NCI-H2029 (cell line): ENCODE measurements around the gene EPB41L4B.
"Not testable (repeated sequence)": the region's sequence is repeated elsewhere in the genome, so short reads cannot be mapped to it uniquely, and the experiment has no call there.

Source experiments
- DNase-seq: peaks from one replicate; lab custom pipeline; 2025; lab: John Stamatoyannopoulos, UW

EPB41L4B gene

DNA sequence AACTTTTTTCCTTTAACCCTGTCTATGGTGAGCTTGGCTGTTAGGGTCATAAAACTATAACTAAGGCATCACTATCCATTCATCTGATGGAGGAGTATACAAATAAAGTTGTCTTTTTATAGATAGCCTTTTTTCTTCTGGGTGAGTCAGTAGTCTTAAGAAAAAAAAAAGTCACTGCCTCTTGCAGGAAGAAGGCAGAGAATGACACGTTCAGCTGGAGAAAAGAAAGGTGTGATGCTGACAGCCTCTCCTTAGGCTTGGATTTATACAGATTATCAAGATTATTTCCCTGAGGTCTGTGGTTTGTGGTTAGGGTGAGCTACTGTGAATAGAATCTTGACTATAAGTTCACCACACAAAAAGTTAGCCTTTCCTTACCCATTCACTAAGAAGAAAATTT lies 23.0 kb downstream of the EPB41L4B start:
- DNase-seq = no peak

DNA sequence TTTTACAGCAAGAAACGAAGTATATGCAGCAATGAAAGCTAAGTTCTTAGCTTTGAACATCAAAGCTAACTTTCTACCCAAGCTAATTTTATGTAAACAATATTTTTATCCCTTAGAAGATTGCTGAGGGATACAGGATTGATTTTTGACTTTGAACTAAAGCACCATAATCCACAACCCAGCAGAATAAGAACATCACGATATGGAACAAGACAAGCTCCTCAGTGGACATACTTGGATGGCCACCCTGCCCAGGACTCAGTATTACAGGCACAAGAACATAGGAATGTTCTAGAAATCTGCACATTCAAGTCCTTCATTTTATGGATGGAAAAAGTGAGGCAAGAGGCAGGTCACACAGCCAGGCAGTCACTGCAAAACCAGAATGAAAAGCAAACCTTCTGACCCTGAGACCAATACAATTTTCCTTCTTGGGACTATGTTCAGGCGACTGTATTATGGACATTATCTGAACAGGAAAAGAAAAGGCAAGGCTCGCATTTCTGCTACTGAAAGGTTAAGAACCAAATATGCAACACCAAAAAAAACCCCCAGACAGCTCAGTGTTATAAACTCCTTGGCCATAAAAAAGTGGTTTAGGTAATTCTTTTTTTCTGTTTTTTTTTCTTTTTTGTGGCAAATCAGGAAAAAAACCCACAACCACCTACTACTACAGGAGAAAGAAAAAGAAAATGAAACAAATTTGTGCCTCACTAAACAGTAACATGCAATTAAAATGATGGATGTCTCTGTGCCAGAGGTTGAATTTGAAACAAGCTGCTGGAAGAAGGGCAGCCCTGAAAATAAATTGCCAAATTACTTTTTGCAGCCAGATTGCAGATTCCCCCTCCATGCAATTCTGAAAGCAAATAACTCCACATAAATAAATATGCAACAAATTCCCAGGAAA lies 25.4 kb downstream of the EPB41L4B start:
- no peak for DNase-seq

DNA sequence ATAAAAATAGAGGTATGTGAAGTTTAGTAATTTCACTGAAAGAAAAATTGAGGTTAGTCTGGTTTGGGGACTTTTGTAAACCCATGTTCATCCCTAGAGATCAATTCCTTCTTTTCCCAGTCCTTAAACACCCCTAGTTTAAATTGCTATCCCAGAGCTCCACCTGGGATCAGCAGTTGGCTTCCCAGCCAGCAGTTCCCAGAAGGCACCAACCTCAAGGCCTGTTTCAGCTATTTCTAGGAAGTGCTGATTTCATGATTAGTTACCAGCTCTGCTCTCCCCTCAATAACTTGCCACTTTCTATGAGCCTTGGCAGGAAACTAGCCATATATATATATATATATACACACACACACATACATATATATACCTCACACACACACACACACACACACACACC lies 30.5 kb downstream of the EPB41L4B start:
- DNase-seq = no peak

DNA sequence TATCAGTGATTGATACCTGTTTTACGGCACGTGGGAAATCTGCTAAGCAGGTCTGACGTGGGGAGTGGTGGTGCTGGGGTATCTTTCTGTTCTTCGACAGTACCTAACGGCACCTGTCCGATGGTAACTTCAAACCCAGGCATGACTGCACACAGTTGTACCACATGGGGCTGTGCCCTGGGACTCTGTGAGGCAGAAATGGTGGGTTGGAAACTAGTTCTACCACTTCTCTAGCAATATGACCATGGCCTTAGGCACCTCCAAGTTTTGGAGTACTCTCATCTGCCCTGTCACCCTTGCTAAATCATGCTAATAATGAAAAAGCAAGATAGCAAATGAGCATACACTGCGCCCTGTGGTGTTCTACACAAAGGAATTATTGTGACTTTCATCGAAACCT lies 30.9 kb downstream of the EPB41L4B start:
- no peak for DNase-seq

DNA sequence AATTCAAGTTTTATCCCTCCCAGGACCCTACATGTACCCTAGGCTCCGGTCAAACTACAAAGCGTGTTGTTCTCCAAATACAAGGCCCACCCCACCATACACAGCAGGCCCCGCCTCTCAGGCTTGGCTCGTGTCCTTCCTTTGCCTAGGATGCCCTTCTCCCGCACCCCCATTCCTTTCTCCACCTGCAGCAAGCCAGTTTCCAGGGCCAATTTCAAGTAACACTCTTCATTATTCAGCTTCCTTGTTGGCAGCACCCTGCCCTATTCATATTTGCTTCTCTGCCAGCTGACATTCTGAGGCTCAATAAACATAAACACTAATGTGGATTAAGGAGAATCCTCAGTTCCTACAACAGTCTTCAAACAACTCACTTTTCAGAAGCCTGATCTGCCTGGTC lies 31.7 kb downstream of the EPB41L4B start:
- DNase-seq = peak; percentile 57

DNA sequence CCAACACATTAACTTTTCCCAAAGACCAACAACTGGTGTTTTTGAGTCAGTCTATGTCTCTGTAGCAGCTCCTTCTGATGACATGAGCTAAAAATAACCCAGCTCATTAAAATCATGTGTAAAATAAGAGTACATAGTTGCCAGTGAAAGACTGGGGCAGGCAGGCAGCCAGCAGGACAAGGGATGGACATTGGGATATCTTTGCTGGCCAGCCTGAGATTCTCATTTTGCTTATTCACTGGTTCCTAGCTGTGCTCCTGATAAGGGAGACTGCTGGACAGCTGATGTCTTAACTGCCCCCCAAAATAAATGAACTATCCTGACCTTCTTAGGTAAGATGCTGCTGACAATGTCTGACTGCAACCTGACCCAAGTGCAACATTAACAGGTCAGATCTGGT lies 33.9 kb downstream of the EPB41L4B start:
- peak; percentile 26 for DNase-seq

DNA sequence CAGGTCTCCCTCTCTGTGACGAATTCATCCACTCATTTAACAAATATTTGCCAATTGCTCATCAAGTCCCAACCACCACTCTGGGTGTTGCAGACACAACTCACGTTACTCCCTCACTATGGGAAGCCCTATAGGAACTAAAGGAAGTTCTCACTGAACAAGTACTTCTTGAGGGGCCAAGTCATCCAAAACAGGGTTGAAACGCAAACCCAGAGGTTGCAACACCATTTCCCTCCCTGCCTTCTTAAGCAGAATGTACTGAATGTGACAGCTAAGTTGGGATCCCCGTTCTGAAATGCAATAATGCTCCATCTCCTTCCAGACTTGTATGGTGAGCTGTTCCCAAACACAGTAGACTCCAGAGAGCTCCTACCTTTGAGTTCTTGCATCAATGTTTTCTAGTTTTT lies 34.3 kb downstream of the EPB41L4B start:
- DNase-seq = peak; percentile 84

DNA sequence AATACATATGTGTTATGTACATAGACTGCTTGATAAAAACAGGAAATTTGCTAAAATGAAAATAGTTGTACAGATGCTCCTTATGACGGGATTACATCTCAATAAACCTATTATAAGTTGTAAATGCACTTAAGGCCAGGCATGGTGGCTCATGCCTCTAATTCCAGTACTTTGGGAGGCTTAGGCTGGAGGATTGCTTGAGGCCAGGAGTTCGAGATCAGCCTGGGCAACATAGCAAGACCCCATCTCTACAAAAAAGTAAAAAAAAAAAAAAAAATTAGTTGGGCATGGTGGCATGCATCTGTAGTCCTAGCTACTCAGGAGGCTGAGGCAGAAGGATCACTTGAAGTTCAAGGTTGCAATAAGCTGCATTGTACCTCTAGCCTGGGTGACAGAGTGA lies 37.2 kb downstream of the EPB41L4B start:
- DNase-seq = not testable (repeated sequence)

DNA sequence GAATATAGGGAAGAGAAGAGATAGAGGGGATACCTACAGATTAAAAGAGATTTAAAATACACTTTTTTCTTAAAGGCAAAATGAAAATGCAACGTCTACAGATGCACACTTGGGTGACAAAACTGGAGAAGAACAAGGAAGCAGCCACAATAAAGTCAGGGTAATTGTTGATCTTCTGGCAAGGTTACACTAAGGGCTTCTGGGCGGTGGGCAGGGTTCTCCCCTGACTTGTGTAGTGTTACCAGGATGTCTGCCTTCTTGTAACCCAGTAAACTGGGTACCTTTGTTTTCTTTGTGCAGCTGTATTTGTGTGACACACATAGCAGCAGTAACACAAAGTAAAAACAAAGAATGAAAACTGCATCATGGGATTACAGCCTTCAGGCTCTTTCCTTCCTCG lies 37.8 kb downstream of the EPB41L4B start:
- no peak for DNase-seq

DNA sequence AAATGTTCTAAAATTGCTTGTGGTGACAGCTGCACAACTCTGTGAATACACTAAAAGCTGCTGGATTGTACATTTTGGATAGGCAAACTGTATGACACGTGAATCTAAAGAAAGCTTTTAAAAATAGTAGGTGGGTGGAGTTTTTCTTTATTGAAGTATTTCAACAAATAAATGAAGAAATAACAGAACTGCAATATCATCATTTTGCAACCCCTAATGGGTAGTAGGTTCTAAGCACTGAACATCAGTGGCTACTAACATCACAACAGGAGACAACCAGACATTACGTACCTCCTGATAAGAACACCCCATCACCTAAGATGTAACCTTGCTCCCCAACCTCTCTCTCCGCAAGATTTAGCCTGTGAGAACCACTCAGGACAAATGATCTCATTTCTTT lies 38.6 kb downstream of the EPB41L4B start:
- no peak for DNase-seq

DNA sequence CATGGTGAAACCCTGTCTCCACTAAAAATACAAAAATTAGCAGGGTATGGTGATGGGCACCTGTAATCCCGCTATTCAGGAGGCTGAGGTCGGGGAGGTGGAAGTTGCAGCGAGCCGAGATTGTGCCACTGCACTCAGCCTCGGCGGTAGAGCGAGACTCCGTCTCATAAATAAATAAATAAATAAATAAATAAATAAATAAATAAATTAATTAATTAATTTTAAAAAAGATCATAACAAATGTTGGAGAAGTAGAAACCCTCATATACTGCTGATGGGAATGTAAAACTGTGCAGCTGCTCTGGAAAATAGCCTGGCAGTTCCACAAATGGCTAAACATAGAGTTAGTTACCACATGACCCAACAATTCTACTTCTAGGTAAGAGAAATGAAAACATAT lies 39.3 kb downstream of the EPB41L4B start:
- DNase-seq = no peak

DNA sequence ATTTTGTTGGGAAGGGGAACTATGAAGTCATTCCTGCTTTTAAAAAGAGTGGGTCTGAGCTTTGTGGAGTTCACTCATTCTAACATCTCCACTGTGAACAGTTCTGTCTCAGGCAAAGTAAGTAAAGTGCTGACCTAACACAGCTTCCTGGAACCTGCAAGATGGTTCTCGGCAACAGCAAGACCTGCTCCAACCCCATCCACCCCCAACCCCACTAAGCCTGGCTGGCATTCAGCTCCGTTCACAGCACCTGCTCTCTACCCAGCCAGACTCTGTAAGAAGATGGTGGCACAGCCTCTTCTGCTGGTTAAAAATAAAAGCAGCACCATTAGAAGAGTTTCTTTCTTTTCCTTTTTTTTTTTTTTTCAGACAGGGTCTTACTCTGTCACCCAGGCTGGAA lies 42.0 kb downstream of the EPB41L4B start:
- DNase-seq = peak; percentile 19

DNA sequence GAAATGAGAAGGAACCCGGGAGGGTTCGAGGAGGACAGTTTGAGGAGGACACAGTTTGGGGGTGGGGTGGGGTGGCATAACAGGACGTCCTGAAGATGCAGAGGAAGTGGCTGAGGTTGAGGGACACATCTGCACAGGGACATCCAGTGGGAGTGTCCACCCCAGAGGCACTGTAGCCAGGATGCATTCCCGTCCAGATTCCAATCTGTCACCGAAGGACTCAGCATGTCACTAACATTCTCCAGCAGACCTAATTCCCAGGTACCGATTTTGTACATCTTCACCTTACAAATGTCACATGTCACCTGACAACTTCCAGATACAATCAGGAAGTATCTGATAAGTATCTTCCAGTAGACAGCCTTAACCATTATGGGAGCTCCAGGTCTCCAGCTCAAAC lies 42.6 kb downstream of the EPB41L4B start:
- DNase-seq = no peak

DNA sequence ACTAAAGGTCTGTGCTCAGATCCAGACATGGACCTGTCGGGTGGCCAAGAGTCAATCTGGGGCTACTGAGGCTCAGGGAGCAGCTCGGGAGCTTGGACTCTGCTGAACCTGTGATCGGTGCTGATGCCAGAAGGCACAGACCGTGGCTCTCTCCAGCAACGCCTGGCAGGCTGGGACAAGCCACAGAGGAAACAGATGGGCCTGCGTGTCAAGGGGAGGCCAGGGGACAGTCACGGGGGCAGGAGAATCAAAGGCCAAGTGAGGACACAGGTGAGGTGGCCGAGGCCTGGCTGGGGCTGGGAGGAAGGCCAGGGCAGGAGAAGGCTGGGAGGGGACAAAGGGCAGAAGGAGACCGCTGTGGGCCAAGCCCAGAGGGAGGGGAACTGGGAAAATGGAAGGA lies 43.4 kb downstream of the EPB41L4B start:
- DNase-seq = no peak

DNA sequence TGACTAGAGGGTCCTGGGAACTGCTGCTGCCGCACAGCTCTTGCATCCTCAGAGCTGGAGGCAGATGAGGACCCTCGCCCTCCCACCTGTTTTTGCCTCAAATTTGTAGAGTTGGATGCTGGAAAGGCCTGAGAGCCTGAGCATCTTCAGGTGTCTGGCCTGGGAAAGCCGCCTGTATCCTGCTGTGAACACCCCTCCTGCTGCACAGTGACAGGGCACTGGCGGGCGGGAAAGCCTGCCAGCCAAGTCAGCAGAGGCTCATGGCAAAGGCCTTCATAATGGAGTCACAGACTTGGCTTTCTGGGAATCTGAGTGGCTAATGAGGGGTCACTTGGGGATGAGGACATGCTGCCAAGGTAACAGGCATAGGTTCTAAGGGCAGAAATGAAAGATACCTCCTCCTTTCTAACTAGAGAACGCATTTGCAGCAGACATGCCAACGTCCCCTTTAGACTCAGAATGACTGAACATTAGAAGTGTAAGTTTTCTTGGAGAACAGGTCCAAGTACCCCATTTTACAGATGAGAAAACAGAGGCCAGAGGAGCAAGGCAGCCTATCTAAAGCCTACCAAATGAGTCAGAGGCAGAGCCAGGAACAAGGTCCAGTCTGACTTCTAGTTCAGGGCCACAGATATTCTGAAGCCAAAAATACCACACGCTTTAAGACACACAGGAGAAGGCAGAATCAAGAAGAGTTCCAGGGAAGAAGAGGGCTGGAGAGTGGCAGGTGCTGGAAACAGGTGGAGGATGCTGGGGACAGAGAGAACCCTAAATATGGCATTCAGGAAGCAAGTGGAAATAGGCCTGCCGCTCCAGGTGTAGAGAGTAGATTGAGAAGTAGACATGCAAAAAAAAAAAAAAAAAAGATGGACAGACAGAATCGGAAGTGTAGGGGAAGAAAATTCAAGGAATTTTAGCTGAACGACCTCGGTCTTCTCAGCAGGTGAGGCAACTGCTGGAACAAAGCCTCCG lies 44.1 kb downstream of the EPB41L4B start:
- DNase-seq = no peak

DNA sequence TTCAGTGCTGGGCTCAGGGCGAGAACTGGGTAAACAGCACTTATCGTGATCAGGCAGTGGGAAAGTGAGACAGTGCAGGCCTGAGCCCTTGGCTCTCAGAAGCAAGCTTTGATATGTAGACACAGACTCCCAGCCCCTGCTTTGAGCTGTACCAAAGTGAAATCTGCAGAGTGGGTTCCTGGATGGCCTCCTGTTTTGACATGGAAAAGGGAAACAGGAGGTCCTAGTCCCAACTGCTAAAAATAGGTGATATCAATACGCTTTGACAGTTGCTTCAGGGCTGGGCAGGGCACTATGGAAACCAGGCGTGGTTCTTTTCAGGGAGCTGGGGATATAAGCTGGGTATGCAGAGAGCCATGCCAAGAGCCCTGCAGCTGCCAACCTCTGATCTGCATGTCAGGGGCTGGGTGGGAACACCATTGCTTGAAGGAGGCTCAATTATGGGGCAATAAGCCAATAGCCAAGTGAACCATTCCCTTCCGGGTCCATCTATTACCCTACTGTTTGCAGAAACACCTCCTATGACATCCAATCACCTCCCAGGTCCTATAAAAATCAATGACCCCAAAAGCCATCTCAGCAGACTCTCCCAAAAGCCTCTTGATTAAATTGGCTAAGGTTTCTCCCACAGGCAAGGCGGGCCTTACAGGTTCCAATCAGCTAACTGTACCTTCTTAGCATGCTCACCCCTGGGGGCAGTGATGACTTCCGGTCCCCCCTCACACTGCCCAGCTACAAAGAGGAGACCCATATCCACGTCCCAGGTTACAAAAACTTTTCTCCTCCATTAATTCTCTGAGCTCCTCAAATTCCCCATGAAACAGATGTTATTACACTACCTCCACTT lies 45.8 kb downstream of the EPB41L4B start:
- DNase-seq = peak; percentile 88

DNA sequence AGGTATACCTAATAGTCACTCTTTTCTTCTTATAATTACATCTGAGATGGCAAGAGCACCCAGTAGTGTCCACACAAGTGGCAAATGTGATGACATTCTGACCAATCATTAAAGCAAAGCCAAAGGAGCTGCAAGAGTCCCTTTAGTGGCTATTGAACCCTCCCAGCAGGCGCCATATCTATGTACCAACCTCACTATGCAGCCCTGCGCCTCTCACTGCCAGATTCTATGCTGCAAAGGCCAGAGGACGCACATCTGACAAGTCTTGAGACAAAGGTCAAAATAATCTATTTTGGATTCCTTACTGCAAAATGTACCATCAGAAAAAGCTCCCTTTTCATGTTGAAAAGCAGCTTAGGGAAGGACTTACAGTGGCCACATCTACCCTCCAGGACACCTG lies 47.0 kb downstream of the EPB41L4B start:
- DNase-seq = no peak

DNA sequence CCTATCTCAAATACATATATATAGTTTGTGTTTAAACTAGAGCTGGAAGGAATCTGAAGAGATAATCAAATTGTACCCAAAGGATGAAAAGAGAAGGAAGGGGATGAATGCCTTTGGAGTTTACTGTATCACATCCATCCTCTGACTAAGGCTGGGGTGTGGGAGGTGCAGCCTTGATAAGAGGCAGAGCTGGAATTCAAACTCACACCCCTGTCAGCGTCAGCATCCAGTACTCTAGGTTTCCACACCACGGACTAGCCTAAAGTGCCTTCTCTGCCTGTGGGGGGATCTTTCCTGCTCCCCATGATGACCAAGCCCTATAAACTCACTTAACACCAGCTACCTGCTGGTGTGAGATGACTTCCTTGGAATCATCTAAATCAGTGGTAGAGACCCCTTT lies 48.1 kb downstream of the EPB41L4B start:
- DNase-seq = no peak

DNA sequence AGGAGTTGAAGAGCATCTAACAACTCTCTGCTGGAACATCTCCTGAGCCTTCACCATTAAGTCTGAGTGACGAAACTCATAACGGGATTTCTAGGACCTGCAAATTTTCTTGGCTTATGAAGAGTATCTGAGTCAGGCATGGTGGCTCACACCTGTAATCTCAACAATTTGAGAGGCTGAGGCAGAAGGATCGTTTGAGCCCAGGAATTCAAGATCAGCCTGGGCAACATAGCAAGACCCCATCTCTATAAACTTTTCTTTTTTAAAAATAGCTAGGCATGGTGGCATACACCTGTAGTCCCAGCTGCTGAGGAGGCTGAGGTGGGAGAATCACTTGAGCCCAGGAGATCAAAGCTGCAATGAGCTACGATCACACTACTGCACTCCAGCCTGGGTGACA lies 48.8 kb downstream of the EPB41L4B start:
- no peak for DNase-seq

DNA sequence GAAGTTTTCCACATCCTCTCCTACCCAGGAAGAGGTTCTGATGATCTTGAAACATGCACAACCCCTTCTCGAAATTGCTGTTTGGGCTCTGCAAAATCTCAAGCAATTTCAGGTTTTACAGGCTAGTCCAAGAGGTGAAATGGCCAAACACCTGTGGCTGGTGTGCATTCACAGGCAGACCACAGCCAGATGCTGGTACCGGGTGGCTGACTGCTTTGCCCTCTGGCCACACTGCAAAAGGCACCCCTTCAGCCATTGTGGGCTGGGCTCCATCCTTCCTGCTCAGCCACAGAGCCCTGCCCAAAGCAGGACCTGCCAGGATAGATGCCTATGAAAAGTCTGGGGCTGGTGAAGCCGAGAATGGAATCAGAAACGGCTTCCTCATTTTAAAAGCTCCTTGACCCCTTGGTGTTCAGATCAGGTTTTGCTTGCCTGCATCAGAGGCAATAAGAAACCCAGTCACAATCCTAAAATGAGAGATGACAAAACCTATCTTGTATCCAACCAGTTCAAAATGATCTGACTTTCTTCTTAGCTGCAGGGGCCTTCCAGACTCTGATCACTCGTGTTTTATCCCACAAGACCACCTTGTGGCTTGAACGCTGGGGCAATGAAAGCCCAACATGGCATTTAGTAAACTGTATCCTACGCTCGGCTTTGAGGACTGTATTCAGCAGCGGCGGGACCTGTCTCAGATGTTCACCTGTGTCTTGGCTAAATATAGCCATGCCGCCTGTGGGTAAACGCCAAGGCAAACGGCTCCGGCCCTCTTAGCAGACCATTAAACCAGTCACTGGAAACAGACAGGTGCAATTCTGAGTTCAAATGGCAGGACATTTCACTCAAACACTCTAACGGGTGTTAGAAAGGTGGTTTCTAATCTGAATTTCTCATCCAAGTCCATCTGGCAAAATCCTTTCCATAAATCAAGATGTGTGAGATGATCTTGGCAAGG lies 49.6 kb downstream of the EPB41L4B start:
- DNase-seq = peak; percentile 75

DNA sequence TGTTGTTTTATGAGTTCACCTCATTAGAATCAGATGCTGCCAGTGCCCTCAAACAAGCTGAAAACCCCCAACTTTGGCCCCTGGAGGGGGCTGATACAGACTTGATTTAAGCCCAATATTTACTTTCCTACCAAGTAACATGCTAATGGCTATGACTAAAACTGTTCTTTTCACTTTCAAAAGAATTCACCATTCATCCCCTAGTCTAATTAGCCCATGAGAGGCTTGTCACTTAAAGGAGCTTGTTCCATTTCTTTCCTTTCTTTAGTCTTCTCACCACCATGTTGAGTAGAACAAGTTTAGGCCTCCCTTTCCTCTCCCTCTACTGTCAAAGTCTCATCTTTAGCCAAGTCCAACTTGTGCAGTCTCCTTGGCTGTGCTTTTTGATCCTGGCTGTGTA lies 50.4 kb downstream of the EPB41L4B start:
- no peak for DNase-seq
